Measurements from ENCODE around the gene OR5D16. TPM values are rescaled to one million over a fixed set of nuclear protein-coding genes. Genes with fewer than 3 reads are reported as not detected.

Gene OR5D16
- total and polyA plus RNA-seq, 2 of the 13 experiments (the other 11 are each of a cell fraction or from before 2014, with no cell fraction given): not detected

GRCh38 chr11:55795256-55795655 is 43.3 kb upstream of the OR5D16 start, which contains the start of gene OR5D14:
OR5D14 (plus strand) TSS chr11:55795556; CDS start chr11:55795556, 0 bp downstream.
- Histone ChIP-seq H3K4me1 (ENCODE audit: insufficient read depth, low read length) (no peaks in the 10 kb centered on the region), H3K9me3 (ENCODE audit: low read length) (peaks cover 73% of the 10 kb centered on the region), H3K79me2 (ENCODE audit: insufficient read depth, low read length) (no peaks in the 10 kb centered on the region), H2AFZ (ENCODE audit: low read length) (no peak within 1 kb of the TSS), H3K36me3 (replicated peaks in 1 of 2; ENCODE audit: control insufficient read depth in 1 of 2, insufficient read depth in 2 of 2, low read length in 2 of 2) (no peaks in the 10 kb centered on the region), H4K20me1 (ENCODE audit: insufficient read depth, low read length) (no peaks in the 10 kb centered on the region), H3K27me3 (ENCODE audit: control insufficient read depth in 1 of 2, insufficient read depth in 2 of 2, low read length in 2 of 2) (no peaks in the 10 kb centered on the region), H3K9ac (ENCODE audit: insufficient read depth, low read depth, low read length) (no peak within 1 kb of the TSS), H3K27ac (ENCODE audit: extremely low read length, insufficient read depth, low read length) (no peak within 1 kb of the TSS), H3K4me3 (replicated peaks in 1 of 3; ENCODE audit: insufficient read depth in 1 of 3, low read depth in 2 of 3, low read length in 3 of 3) (no peak within 1 kb of the TSS), H3K4me2 (ENCODE audit: low read depth, low read length) (no peak within 1 kb of the TSS)
- TF ChIP-seq ZNF572 (CRISPR knock-in tag; IDR thresholded peaks at IDR 0.05): no peak
- no peak for TF ChIP-seq ETV6 (CRISPR knock-in tag; conservative IDR thresholded peaks at IDR 0.05)
- TF ChIP-seq THAP8 (CRISPR knock-in tag; IDR thresholded peaks at IDR 0.05; ENCODE audit: borderline replicate concordance): no peak
- no peak for TF ChIP-seq ZNF282 (IDR thresholded peaks at IDR 0.05; ENCODE audit: partially characterized antibody)
- TF ChIP-seq KLF6 (CRISPR knock-in tag; IDR thresholded peaks at IDR 0.05): no peak
- no peak for TF ChIP-seq ARID2 (CRISPR knock-in tag; IDR thresholded peaks at IDR 0.05; ENCODE audit: borderline replicate concordance)
- TF ChIP-seq RBM22 (optimal IDR thresholded peaks at IDR 0.05; ENCODE audit: low read length): no peak
- no peak for TF ChIP-seq ZNF660 (CRISPR knock-in tag; IDR thresholded peaks at IDR 0.05; ENCODE audit: borderline replicate concordance, low read depth)
- intact Hi-C loops (cut with micrococcal nuclease; ENCODE audit: unreplicated experiment): no loop called here
- ATAC-seq (no peak), DNase-seq (ENCODE audit: low spot score) (no peak), FAIRE-seq (no peak)
- in situ Hi-C loops (cut with HindIII; ENCODE audit: extremely low pct_ligation_motif_present, low pct_unique_long_range_greater_than_20kb): no loop called here
- BruUV-seq (replicated peaks): no TSS peak
- ChIA-PET CTCF (ENCODE audit: low intra/inter-chr PET ratio, low total read pairs) (no interaction called here), POLR2A (no interaction called here)

- DNase-seq (ENCODE audit: low spot score) (no peak), FAIRE-seq (no peak), ATAC-seq (no peak)
- H3K4me2 ChIP-seq (ENCODE audit: low read depth, low read length): no peak overlapping the region
- intact Hi-C loops (cut with micrococcal nuclease; ENCODE audit: unreplicated experiment): no loop called here
- H3K79me2 ChIP-seq (ENCODE audit: insufficient read depth, low read length): no peaks in the 10 kb centered on the region
- no peak overlapping the region for H2AFZ ChIP-seq (ENCODE audit: low read length)
- POLR2A ChIA-PET: no interaction called here
- no peaks in the 10 kb centered on the region for H3K36me3 ChIP-seq (replicated peaks in 1 of 2; ENCODE audit: control insufficient read depth in 1 of 2, insufficient read depth in 2 of 2, low read length in 2 of 2)
- no peak overlapping the region for H3K9ac ChIP-seq (ENCODE audit: insufficient read depth, low read depth, low read length)
- CTCF ChIA-PET (ENCODE audit: low intra/inter-chr PET ratio, low total read pairs): no interaction called here
- no peak overlapping the region for H3K4me3 ChIP-seq (replicated peaks in 1 of 3; ENCODE audit: insufficient read depth in 1 of 3, low read depth in 2 of 3, low read length in 3 of 3)
- no peaks in the 10 kb centered on the region for H3K4me1 ChIP-seq (ENCODE audit: insufficient read depth, low read length)
- no CpG with 5 or more reads among the region's 1 CpG for WGBS (ENCODE audit: low lambda C conversion rate)
- H4K20me1 ChIP-seq (ENCODE audit: insufficient read depth, low read length): no peaks in the 10 kb centered on the region
- in situ Hi-C loops (cut with HindIII; ENCODE audit: extremely low pct_ligation_motif_present, low pct_unique_long_range_greater_than_20kb): no loop called here
- no peak overlapping the region for H3K27ac ChIP-seq (ENCODE audit: extremely low read length, insufficient read depth, low read length)
- H3K9me3 ChIP-seq (ENCODE audit: low read length): peaks cover 76% of the 10 kb centered on the region
- no peaks in the 10 kb centered on the region for H3K27me3 ChIP-seq (ENCODE audit: control insufficient read depth in 1 of 2, insufficient read depth in 2 of 2, low read length in 2 of 2)
- BruUV-seq (replicated peaks): no TSS peak
- TF ChIP-seq AKAP8 (CRISPR knock-in tag; IDR thresholded peaks at IDR 0.05) (no peak), ARID3A (IDR thresholded peaks at IDR 0.05; ENCODE audit: low read depth, low read length) (no peak)
These were observed 32.3 kb upstream of the OR5D16 start for GRCh38 chr11:55806248-55806647.
